ENCODE data around the gene DECR2. TPM values are rescaled to one million over a fixed set of nuclear protein-coding genes. Genes with fewer than 3 reads are reported as not detected.
A peak's percentile ranks its signal among the peaks of the same experiment; 100 is the strongest.

Gene DECR2
- total and polyA plus RNA-seq, 9 of the 15 experiments (the other 6 are each of a cell fraction or from before 2014, with no cell fraction given), result 1.0 to 31.9 (median 10.3) TPM

DNA sequence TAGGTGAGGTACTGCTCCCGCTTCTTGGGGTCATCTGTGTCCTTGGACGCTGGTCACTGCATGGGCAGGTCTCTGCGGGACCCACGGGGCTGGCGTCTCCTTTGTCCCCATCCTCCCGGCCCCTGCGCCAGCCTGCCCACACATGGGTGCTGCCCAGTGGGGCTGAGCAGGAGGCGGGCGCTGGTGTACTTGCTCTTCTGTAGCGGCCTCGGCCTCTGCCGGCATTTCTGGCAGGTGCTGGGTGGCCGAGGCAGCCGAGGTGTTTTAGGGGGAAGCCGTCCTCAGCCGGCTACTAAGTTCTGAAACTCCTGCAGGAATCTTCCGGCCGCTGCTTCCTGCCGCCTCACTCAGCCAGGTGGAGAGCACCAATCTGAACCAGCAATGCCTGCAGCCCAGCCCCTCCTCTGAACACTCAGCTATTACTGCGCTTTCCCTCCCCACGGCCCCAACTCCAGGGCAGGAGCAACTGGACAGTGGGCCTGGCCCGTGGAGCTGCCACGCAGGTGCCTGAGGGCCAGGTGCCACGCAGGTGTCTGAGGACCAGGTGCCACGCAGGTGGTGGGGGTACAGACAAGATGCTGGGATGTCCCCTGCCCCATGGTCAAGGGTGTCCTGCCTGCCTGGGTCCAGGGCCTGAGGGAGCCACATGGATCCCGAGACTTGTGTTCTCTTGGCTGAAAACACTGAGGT, 10.0 kb downstream of the DECR2 start:
- ChIA-PET POLR2A (interaction anchor here (0.7 to 1.1 kb wide), 3 partner anchors 9 to 101 kb away, joined by 3 to 4 read pairs (median 3); no protein-coding TSS in a partner anchor), CTCF (ENCODE audit: low intra/inter-chr PET ratio) (no interaction called here)
- H3K4me2 ChIP-seq (ENCODE audit: insufficient read depth, low read length), result no peak overlapping the region
- WGBS (ENCODE audit: insufficient coverage, low coverage, missing lambda C conversion rate), result 86% methylated on average over 17 of the region's 26 CpGs
- H3K9me1 ChIP-seq (ENCODE audit: control insufficient read depth, insufficient read depth, low read length), result no peaks in the 10 kb centered on the region
- peak overlapping the region in 1 of 2 experiments; percentile 45; a peak in 1 of 4 replicates for H3K9ac ChIP-seq (ENCODE audit: insufficient read depth in 1 of 2, low read depth in 2 of 2, low read length in 2 of 2)
- H3K4me1 ChIP-seq (replicated peaks in 1 of 2; ENCODE audit: control insufficient read depth in 2 of 2, insufficient read depth in 2 of 2, low read length in 2 of 2), result peaks cover 0 to 41% of the 10 kb centered on the region in 2 experiments; a peak in 2 of 5 replicates
- H3K9me3 ChIP-seq (replicated peaks; ENCODE audit: control insufficient read depth, insufficient read depth, low read depth, low read length), result no peaks in the 10 kb centered on the region
- no peaks in the 10 kb centered on the region for H4K20me1 ChIP-seq (replicated peaks; ENCODE audit: control insufficient read depth, insufficient read depth, low read length)
- DNase-seq (ENCODE audit: extremely low read depth in 1 of 4, low spot score in 3 of 4), result peak in 1 of 4 experiments; percentile 4
- in situ Hi-C loops (cut with MboI) (no loop called here), intact Hi-C loops (cut with micrococcal nuclease) (no loop called here)
- no peak for FAIRE-seq
- H3K79me2 ChIP-seq (ENCODE audit: control insufficient read depth, insufficient read depth, low read length), result no peaks in the 10 kb centered on the region
- no peak overlapping the region for H3K27ac ChIP-seq (ENCODE audit: extremely low read depth, low read depth, low read length)
- BruUV-seq (replicated peaks), result TSS peak; percentile 61
- H3K36me3 ChIP-seq (ENCODE audit: control insufficient read depth, insufficient read depth, low read length), result peaks cover 8% of the 10 kb centered on the region; the same call in 1 of the 3 replicates
- ATAC-seq, result no peak
- TF ChIP-seq PCBP1 (IDR thresholded peaks at IDR 0.05; ENCODE audit: low read depth, low read length, poor library complexity, severe bottlenecking) (peak; percentile 37), DMBX1 (CRISPR knock-in tag; IDR thresholded peaks at IDR 0.05; ENCODE audit: borderline replicate concordance) (no peak), ZNF263 (CRISPR knock-in tag; IDR thresholded peaks at IDR 0.05; ENCODE audit: borderline replicate concordance) (0 out of 2 replicates have a peak, but pooled peaks have one; percentile 27)
- H3K4me3 ChIP-seq, result no peak overlapping the region
- no peaks in the 10 kb centered on the region for H3K27me3 ChIP-seq (ENCODE audit: control insufficient read depth in 2 of 2, insufficient read depth in 2 of 2, low read length in 2 of 2)
- no peak overlapping the region for H2AFZ ChIP-seq (ENCODE audit: low read depth, low read length)

Data from K562 (cell line).